Spleen (tissue), 7 donors: ENCODE data around the gene ZNF576.

ENCODE experiments used
- POLR2A ChIP-seq, 3 donors: fragments of 450-650 bp; IDR thresholded peaks; one replicate each; pipeline ENCODE4 v1.5.1; 2017; ENCODE audit warnings: antibody characterized with exemption in 3 of 3, mild to moderate bottlenecking in 1 of 3
- POLR2AphosphoS5 ChIP-seq, 3 donors: sonication (generic); formaldehyde crosslinking; IDR thresholded peaks; one replicate each; pipeline ENCODE4 v1.5.1; 2017; ENCODE audit warnings: antibody characterized with exemption in 3 of 3
- TF ChIP-seq, protein P1 (sequence below), 11 experiments: fragments of 200-600 bp in 7 of 11; fragments of 450-650 bp in 4 of 11; sonication (generic) in 4 of 11; IDR thresholded peaks in 8 of 11; conservative IDR thresholded peaks in 3 of 11; 1 replicate in 7 of 11; 2 replicates in 4 of 11; pipeline versions ENCODE4 v1.4.0 to v1.8.0; 2016 to 2021; ENCODE audit warnings: antibody characterized with exemption in 11 of 11, inconsistent platforms in 4 of 11, mild to moderate bottlenecking in 1 of 11
- donor health status: DM: no; HTN: no; CAD: no; lungs with moderate emphysema.
- donor health status: DM: no; HTN: no; CAD: no.
- donor health status: DM: no; HTN: no; CAD: no.

DNA sequence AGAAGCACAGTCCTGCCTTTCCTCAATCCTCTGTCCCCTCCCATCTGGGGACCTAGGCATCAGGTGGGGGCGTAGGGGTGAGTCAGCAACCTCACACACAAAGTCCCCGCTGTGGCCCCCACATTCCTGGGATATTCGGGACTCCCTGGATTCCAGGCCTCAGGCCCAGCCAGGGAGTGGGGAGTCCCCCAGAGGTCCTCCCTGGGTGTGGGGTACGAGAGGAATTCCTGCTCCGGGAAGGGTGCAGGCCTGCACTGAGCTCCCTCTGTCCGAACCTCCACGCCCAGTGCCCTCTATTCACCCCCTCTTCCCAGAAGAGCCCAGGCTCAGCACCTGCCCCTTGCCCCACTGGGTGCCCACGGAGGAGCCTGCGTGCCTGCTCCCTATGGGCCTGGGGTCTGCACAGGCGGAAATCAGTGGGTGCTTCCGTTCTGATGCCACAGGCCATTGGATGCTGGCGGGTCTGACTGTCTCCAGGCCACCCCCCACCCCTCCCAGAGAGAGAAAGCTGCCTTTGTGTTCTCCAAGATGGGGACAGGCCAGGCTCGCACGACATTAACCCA is 39.8 kb downstream of the ZNF576 start:
- TF ChIP-seq POLR2A (IDR thresholded peaks at IDR 0.05): no peak
- TF ChIP-seq POLR2AphosphoS5 (IDR thresholded peaks at IDR 0.05): no peak
- TF ChIP-seq, protein P1, sequence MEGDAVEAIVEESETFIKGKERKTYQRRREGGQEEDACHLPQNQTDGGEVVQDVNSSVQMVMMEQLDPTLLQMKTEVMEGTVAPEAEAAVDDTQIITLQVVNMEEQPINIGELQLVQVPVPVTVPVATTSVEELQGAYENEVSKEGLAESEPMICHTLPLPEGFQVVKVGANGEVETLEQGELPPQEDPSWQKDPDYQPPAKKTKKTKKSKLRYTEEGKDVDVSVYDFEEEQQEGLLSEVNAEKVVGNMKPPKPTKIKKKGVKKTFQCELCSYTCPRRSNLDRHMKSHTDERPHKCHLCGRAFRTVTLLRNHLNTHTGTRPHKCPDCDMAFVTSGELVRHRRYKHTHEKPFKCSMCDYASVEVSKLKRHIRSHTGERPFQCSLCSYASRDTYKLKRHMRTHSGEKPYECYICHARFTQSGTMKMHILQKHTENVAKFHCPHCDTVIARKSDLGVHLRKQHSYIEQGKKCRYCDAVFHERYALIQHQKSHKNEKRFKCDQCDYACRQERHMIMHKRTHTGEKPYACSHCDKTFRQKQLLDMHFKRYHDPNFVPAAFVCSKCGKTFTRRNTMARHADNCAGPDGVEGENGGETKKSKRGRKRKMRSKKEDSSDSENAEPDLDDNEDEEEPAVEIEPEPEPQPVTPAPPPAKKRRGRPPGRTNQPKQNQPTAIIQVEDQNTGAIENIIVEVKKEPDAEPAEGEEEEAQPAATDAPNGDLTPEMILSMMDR (IDR thresholded peaks at IDR 0.05 in 8 of 11, conservative IDR thresholded peaks at IDR 0.05 in 3 of 11): no peak
